22Rv1 (cell line): ENCODE measurements around the gene RBM24.

Experiments used
- H3K27ac ChIP-seq: fragments of 450-650 bp; 2 replicates; pipeline ENCODE4 v1.5.1; 2017
- CTCF ChIP-seq: fragments of 450-650 bp; IDR thresholded peaks from 2 replicates; pipeline ENCODE4 v1.5.1; 2017; ENCODE audit warnings: mild to moderate bottlenecking
- ZFX ChIP-seq: fragments of 450-650 bp; IDR thresholded peaks from 2 replicates; pipeline ENCODE4 v1.6.1; 2017; ENCODE audit warnings: antibody characterized with exemption, borderline replicate concordance

The RBM24 gene

GRCh38 chr6:17343215-17343614, 62.1 kb downstream of the RBM24 start:
- no peak for TF ChIP-seq ZFX
- TF ChIP-seq CTCF: no peak
- no peak overlapping the region for H3K27ac ChIP-seq
